Thymus (tissue), 11 donors: ENCODE measurements around the gene TBL1XR1. TPM values are rescaled to one million over a fixed set of nuclear protein-coding genes. Genes with fewer than 3 reads are reported as not detected.
"Not testable (repeated sequence)": the region's sequence is repeated elsewhere in the genome, so short reads cannot be mapped to it uniquely, and the experiment has no call there.

Experiments used
- DNase-seq, 9 donors: peaks; one replicate each; pipeline ENCODE4 v3.0.0-alpha.2; 2013; ENCODE audit warnings: low spot score in 9 of 9, low read depth in 6 of 9, missing footprints in 1 of 9
- H3K27ac ChIP-seq, 2 donors: one replicate each; pipeline ENCODE4 v1.5.1; 2013; ENCODE audit warnings: control low read depth in 1 of 2, low read depth in 1 of 2, low read length in 1 of 2, mild to moderate bottlenecking in 1 of 2, moderate library complexity in 1 of 2
- H3K27me3 ChIP-seq, 2 donors: one replicate each; pipeline ENCODE4 v1.5.1; 2013; ENCODE audit warnings: low read length in 1 of 2; ENCODE audit not compliant: control insufficient read depth in 2 of 2, insufficient read depth in 1 of 2
- H3K36me3 ChIP-seq, 2 donors: one replicate each; pipeline ENCODE4 v1.5.1; 2013; ENCODE audit warnings: low read length in 1 of 2, mild to moderate bottlenecking in 1 of 2, moderate library complexity in 1 of 2; ENCODE audit not compliant: control insufficient read depth in 2 of 2, insufficient read depth in 2 of 2
- H3K4me1 ChIP-seq, 2 donors: one replicate each; pipeline ENCODE4 v1.5.1; 2013; ENCODE audit warnings: low read length in 2 of 2; ENCODE audit not compliant: control insufficient read depth in 2 of 2, insufficient read depth in 2 of 2
- H3K4me3 ChIP-seq, 2 donors: one replicate each; pipeline ENCODE4 v1.5.1; 2013; ENCODE audit warnings: low read length in 2 of 2, control low read depth in 1 of 2, mild to moderate bottlenecking in 1 of 2
- H3K9me3 ChIP-seq, 2 donors: one replicate each; pipeline ENCODE4 v1.5.1; 2013; ENCODE audit warnings: low read length in 1 of 2, mild to moderate bottlenecking in 1 of 2; ENCODE audit not compliant: control insufficient read depth in 2 of 2, insufficient read depth in 1 of 2
- WGBS: extraction: QIAGEN DNeasy Blood & Tissue Kit; methylation state at CpG from one replicate; pipeline ENCODE4 v1.1.7; 2013; 5-methylcytosine and 5-hydroxymethylcytosine counted together
- polyA plus RNA-seq: library from polyadenylated mRNA; stranded (reverse); fragments of 200-250 nt; gene quantifications from one replicate; pipeline ENCODE4 v1.2.3, GENCODE V29; 2013
- total RNA-seq: library from RNA; stranded (reverse); fragments of 120-200 nt; gene quantifications from one replicate; pipeline ENCODE4 v1.2.4, GENCODE V29; 2013
- donor health status: healthy.

The TBL1XR1 gene
- total and polyA plus RNA-seq, 2 donors, result 66.5 to 130 TPM

DNA sequence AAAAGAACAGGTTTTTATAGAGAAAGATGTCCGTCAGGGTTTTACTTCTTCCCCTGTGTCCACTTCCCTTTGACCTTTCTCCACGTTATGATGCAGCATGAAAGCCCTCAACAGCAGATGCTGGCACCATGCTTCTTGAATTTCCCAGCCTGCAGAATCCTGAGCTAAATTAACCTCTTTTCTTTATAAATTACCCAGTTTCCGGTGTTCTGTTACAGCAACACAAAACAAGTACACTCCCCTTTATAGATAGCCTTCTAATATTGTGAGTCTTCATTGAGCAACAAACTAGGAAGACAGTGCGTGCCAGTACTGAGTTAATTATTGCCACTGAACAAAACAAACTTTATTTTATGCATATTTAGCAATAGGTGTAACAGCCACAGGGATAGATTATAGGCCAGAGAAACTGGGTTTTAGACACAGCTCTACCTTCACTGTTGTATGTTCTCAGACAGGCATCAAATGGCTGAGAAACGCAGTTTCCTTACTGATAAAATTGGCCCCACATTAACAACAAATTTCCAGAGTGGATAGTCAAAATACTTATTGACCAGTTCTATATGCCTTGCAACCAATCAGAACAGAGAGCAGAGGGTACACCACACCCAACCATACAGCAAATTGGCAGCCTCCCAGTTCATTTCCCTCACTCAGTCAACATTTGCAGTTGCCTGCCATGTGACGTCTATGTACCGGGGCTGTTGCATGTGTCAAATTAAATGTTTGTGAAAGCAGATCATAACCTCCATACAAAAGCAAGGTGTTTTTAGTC, 14.4 kb upstream of the TBL1XR1 start:
- H3K27me3 ChIP-seq, result no peaks in the 10 kb centered on the region
- no peak overlapping the region for H3K4me3 ChIP-seq
- no peak overlapping the region for H3K27ac ChIP-seq
- H3K4me1 ChIP-seq, result peaks cover 0 to 9% of the 10 kb centered on the region in 2 donors
- no peaks in the 10 kb centered on the region for H3K36me3 ChIP-seq
- DNase-seq, result no peak
- no peaks in the 10 kb centered on the region for H3K9me3 ChIP-seq
- WGBS, result 98% methylated on average over 7 of the region's 7 CpGs

DNA sequence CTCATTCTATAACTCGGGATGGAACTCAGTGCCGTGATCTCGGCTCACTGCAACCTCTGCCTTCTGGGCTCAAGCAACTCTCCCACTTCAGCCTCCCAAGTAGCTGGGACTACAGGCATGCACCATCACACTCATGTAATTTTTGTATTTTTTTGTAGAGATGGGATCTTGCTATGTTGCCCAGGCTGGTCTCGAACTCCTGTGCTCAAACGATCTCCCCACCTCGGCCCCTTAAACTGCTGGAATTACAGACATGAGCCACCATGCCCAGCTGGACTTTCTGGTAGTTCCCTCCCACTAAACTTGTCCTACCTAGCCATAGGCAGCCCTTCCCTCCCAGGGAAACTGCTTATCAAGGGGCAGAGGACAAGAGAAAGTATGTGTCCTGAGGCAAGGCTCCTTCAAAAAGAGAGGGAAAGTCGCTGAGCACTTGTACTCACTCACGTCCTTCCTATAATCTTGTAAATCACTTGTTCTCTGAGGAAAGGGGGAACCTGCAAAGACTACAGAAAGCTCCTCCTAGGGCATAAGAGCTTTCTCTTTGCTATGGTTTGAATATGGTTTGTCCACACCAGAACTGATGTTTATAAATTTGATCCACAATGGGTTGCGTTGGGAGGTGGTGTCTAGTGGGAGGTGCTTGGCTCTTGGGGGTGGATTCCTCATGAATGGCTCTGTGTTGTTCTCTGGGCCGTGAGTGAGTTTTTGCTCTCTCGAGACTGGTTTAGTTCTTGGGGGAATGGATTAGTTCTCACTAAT, 13.6 kb upstream of the TBL1XR1 start:
- H3K9me3 ChIP-seq, result no peaks in the 10 kb centered on the region
- 97% methylated on average over 11 of the region's 11 CpGs for WGBS
- H3K27ac ChIP-seq, result no peak overlapping the region
- no peak overlapping the region for H3K4me3 ChIP-seq
- no peaks in the 10 kb centered on the region for H3K36me3 ChIP-seq
- no peak for DNase-seq
- H3K27me3 ChIP-seq, result no peaks in the 10 kb centered on the region
- H3K4me1 ChIP-seq, result peaks cover 0 to 9% of the 10 kb centered on the region in 2 donors

DNA sequence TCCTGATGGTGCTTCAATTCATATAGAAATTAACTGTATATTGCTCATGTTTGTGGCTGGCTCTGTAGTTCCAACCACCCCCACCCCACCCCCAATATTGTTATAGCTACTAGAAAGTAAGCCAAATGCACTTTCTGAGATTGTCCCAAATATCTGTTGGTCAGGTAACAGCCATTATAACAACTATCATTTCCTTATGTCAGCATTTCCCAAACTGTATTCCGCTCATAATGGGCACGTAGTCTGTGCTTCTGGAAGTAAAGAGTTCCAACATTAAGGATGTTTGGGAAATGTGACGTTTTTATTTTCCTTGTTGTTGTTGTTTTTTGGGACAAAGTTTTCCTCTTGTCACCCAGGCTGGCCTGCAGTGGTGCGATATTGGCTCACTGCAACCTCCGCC, 12.2 kb upstream of the TBL1XR1 start:
- WGBS, result 97% methylated on average over 5 of the region's 5 CpGs
- no peak for DNase-seq

DNA sequence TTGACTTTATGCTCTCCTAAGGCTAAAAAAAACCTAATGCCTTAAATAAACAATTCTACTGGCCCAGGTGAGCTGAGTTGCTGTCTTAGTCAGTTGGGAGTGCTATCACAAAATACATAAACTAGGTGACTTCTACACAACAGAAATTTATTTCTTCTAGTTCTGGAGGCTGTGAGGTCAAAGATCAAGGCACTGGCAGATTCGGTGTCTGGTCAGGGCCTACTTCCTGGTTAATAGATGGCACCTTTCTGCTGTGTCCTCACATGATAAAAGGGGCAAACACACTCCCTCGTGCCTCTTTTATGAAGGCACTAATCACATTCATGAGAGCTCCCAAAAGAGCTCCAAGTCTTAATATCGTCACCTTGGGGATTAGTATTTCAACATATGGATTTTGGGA, 11.5 kb upstream of the TBL1XR1 start:
- Histone ChIP-seq H3K27me3 (no peaks in the 10 kb centered on the region), H3K27ac (no peak overlapping the region), H3K4me1 (peaks cover 0 to 9% of the 10 kb centered on the region in 2 donors), H3K4me3 (no peak overlapping the region), H3K9me3 (peaks cover 0 to 6% of the 10 kb centered on the region in 2 donors), H3K36me3 (no peaks in the 10 kb centered on the region)
- DNase-seq, result no peak
- 95% methylated on average over 3 of the region's 3 CpGs for WGBS

More for the DNA sequence above, 12.2 kb upstream of the TBL1XR1 start:
- Histone ChIP-seq H3K4me3 (no peak overlapping the region), H3K4me1 (peaks cover 0 to 9% of the 10 kb centered on the region in 2 donors), H3K27ac (no peak overlapping the region), H3K36me3 (no peaks in the 10 kb centered on the region), H3K9me3 (no peaks in the 10 kb centered on the region), H3K27me3 (no peaks in the 10 kb centered on the region)

DNA sequence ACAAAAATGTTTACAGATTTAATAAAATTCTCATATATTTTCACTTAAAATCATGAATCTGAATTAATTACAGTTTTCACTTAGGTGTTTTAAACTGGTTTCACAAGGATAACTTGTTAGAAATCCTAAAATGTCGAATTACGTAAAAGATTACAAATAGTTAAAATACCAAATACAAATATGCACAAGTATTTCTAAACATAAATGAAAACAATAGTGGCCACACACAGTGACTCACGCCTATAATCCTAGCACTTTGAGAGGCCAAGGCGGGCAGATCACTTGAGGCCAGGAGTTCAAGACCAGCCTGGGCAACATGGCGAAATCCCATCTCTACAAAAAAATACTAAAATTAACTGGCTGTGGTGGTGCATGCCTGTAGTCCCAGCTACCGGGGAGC, 10.9 kb upstream of the TBL1XR1 start:
- H3K36me3 ChIP-seq, result no peaks in the 10 kb centered on the region
- H3K27me3 ChIP-seq, result no peaks in the 10 kb centered on the region
- H3K27ac ChIP-seq, result no peak overlapping the region
- 98% methylated on average over 6 of the region's 6 CpGs for WGBS
- H3K4me3 ChIP-seq, result no peak overlapping the region
- peaks cover 0 to 9% of the 10 kb centered on the region in 2 donors for H3K9me3 ChIP-seq
- DNase-seq, result no peak
- peaks cover 0 to 4% of the 10 kb centered on the region in 2 donors for H3K4me1 ChIP-seq

DNA sequence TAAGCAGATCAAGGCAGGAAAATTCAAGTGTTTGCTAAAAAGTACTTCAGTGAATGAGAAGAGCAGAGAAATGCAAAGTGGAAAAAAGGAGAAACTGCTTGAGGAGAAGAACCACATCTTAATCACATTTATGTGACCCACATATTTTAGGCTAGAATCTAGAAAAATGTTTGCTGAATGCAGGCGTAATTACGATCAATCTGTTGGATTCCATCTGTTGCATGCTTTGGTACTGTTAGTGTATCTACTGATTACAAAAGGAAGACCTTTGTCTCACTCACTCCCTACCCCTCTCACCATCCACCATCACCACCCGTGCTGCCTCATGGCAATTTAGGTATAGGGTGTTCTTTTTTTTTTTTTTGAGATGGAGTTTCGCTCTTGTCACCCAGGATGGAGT, 9.7 kb upstream of the TBL1XR1 start:
- H3K27me3 ChIP-seq, result no peaks in the 10 kb centered on the region
- DNase-seq, result no peak
- no peaks in the 10 kb centered on the region for H3K36me3 ChIP-seq
- H3K9me3 ChIP-seq, result peaks cover 0 to 13% of the 10 kb centered on the region in 2 donors
- H3K27ac ChIP-seq, result no peak overlapping the region
- peaks cover 2 to 11% of the 10 kb centered on the region in 2 donors for H3K4me1 ChIP-seq
- 98% methylated on average over 4 of the region's 4 CpGs for WGBS
- no peak overlapping the region for H3K4me3 ChIP-seq

DNA sequence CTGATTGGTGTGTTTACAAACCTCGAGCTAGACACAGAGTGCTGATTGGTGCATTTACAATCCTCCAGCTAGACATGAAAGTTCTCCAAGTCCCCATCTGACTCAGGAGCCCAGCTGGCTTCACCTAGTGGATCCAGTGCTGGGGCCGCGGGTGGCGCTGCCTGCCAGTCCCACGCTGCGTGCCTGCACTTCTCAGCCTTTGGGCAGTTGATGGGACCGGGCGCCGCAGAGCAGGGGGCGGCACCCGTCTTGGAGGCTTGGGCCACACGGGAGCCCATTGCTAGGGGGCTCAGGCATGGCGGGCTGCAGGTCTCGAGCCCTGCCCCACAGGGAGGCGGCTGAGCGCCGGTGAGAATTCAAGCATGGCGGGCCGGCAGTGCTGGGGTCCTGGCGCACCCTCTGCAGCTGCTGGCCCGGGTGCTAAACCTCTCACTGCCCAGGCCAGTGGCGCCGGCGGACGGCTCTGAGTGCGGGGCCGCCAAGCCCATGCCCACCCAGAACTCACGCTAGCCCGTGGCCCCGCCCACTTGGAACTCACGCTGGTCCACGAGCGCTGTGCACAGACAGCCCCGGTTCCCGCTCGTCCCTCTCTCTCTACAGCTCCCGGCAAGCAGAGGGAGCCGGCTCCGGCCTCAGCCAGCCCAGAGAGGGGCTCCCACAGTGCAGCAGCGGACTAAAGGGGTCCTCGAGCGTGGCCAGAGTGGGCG, 6.6 kb upstream of the TBL1XR1 start:
- no peaks in the 10 kb centered on the region for H3K27me3 ChIP-seq
- no peak overlapping the region for H3K4me3 ChIP-seq
- H3K36me3 ChIP-seq, result no peaks in the 10 kb centered on the region
- WGBS, result 94% methylated on average over 43 of the region's 43 CpGs
- DNase-seq, result no peak
- peaks cover 0 to 13% of the 10 kb centered on the region in 2 donors for H3K9me3 ChIP-seq
- H3K27ac ChIP-seq, result no peak overlapping the region
- peaks cover 6 to 41% of the 10 kb centered on the region in 2 donors for H3K4me1 ChIP-seq

DNA sequence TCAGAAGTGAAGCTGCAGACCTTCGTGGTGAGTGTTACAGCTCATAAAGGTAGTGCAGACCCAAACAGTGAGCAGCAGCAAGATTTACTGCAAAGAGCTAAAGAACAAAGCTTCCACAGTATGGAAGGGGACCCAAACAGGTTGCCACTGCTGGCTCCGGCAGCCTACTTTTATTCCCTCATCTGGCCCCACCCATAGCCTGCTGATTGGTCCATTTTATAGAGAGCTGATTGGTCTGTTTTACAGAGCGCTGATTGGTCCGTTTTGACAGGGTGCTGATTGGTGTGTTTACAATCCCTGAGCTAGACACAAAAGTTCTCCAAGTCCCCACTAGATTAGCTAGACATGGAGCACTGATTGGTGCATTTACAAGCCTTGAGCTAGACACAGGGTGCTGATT, 5.7 kb upstream of the TBL1XR1 start:
- not testable (repeated sequence) for H3K27me3 ChIP-seq, H3K4me3 ChIP-seq, H3K36me3 ChIP-seq, DNase-seq
- Histone ChIP-seq H3K4me1 (peaks cover 9 to 48% of the 10 kb centered on the region in 2 donors), H3K27ac (peak overlapping the region in 1 of 2 donors; percentile 86), H3K9me3 (peaks cover 0 to 13% of the 10 kb centered on the region in 2 donors)
- 77% methylated on average over 4 of the region's 4 CpGs for WGBS
